Middle frontal gyrus (tissue), 1 donor: Measurements from ENCODE around the gene TMEM184C.

Experiments
- DNase-seq: peaks from one replicate; pipeline ENCODE4 v3.0.0-alpha.2; 2015; ENCODE audit warnings: low spot score; ENCODE audit errors: extremely low spot score

Gene TMEM184C

DNA sequence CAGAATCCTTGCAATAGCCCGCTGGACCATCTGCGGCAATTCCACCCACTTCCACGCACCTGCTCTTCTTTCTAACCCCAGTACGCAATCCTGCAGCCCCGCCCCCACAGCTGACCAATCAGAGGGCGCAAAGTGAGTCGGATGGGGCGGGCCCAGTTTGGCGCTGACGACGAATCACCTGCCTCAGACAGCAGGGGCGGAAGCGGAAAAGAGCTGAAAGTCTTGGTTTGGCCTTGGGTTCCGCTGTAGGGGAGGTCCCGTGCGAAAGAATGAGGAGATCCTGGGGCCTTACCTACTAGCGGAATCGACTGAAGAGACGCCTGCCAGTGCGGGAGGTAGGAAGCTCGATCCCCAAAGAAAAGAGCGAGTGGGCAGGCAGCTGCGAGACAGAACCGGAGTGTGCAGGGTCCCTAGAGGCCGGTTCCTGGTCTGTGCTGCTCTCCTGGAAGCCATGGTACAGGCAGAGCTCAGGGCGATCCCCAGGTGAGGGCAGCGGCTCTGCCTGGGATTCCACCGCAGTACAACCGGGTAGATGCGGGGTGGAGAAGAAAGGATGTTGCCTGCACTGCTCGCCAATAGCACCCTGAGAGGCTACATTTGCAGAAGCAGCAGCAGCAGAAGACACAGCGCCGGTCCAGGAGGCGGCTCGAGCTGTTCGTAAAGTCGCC, at the start of gene TMEM184C:
Gene TMEM184C, plus strand, starts transcription at position 225 of the 668 bp plus-strand sequence. CDS start 560 bp downstream, outside the sequence.
- peak; percentile 95 for DNase-seq

DNA sequence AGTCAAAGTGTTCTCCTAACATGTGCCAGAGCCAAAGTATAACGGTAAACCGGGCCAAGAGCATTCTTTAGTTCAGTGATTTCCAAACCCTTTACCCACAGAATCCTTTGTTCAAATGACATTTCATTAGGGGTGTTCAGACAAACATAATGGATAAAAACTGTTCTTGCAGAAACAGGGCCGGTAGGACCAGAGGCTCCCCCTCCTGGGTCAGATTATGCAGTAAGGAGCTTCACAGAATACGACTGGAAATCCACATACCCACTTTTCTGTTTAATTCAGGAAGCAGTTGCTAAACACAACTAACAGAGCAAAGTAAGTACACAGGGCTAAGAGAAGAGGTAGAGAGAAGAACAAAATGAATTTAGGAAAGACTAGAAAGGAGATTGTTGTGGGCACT, 46.6 kb upstream of the TMEM184C start:
- DNase-seq = no peak

GRCh38 chr4:147571036-147571770, 46.0 kb upstream of the TMEM184C start:
- DNase-seq = no peak

- no peak for DNase-seq
These were observed 41.1 kb upstream of the TMEM184C start for GRCh38 chr4:147576084-147576483.

- DNase-seq = no peak
These were observed 39.1 kb upstream of the TMEM184C start for GRCh38 chr4:147578051-147578476.

DNA sequence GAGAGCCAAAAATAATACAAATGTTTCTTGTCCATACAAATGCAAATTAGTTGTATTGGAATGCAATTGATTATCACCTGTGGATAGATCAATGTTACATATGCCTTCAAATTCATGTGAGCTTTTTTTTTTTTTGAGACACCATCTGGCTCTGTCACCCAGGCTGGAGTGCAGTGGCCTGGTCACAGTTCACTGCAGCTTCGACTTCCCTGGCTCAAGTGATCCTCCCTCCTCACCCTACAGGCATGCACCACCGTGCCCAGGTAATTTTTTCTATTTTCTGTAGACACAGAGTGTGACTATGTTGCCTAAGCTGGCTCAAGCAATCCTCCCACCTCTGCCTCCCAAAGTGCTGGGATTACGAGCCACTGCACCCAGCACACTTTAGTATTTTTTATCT, 38.6 kb upstream of the TMEM184C start:
- DNase-seq = no peak

GRCh38 chr4:147580396-147580795, 36.8 kb upstream of the TMEM184C start:
- no peak for DNase-seq

DNA sequence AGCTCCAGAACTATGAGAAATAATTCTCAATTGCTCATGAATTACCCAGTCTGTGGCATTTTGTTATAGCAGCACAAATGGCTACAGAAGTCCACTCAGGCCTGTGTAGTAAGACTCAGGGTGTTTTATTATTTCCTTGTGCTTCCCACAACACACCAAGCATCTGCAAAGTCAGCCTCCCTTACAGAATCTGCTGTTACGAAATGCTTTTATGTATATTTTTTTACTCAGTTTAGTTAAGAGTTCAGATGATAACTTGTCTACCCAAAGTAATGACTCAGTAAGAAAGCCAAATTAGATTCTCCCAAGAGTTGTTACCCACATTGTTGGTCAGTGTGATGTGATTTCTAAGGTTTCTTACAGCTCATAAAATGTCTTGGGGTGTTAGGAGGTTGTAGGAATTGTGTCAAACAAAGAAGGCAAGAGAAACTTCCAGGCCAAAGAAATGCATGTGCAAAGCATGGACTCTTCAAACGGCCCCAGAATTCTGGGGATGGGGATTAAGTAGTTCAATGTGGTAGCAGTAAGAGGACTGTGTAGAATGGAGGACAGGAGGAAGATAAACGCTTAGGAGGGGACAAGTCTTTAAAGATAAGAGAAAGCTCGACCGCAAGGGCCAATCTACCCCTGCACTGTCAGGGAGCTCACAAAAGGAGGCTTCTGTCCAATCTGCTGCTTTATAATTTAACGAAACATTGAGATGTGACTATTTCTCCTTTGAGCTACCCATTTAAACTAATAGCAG, 35.4 kb upstream of the TMEM184C start:
- DNase-seq = no peak

DNA sequence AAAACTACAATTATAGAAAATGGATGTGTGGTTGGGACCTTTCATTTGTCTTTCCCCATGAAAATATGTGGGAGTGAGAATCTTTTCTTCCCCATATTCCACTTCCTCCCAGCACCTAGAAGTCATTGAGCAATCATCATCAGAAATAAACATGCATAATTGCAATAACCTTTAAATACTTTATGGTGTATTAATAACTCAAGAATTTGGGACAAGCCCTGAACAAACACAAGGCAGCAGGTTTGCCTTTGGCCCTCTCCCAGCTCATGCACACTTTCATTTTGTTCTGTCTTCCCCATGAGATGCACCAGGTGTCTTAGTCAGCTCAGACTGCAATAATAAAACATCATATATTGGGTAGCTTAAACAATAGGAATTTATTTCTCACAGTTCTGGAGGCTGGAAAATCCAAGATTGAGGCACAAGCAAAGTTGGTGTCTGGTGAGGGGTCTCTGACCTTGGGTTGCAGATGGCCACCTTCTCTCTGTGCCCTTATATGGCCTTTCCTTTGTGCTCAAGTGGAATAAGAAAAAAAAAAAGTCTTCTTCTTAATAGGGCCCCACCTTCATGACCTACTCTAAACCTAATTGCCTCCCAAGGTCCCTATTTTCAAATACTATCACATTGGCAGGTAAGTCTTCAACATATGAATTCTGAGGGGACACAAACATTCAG, 34.7 kb upstream of the TMEM184C start:
- no peak for DNase-seq

DNA sequence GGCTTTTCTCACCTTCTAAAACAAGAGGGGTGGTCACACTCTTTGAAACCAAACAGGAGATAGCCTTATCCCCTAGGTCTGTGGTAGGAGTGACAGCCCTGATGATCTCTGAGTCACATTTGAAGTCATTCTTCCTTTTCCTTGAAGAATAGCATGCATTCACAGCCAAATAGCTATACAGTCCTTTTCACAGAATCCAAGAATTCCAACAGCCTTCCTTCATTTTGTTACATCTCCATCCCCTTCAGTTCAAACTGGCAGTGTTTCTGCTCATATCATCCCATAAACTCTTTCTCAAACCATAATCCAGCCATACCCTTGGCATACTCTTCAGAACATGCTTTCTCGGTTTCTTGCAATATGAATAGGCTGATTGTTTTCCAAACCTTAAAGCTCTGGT, 33.3 kb upstream of the TMEM184C start:
- DNase-seq = no peak

DNA sequence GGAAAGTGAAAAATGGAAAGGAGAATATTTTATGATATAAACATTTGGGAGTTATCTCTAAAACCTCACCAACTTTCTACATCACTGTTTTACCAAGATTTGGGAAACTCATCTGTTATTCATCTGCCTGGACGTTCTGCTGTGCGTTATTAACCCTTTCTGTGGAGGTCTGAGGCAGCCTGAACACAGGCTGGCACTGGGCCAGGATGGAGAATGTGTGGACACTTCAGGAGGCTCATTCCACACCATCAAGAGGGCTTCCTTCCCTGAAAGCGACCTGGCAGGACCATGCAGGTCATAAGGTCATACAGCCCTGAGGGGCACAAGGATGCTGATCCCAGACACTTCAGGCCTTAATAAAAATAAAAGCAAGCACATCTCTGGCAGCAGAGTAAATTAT, 31.2 kb upstream of the TMEM184C start:
- no peak for DNase-seq

DNA sequence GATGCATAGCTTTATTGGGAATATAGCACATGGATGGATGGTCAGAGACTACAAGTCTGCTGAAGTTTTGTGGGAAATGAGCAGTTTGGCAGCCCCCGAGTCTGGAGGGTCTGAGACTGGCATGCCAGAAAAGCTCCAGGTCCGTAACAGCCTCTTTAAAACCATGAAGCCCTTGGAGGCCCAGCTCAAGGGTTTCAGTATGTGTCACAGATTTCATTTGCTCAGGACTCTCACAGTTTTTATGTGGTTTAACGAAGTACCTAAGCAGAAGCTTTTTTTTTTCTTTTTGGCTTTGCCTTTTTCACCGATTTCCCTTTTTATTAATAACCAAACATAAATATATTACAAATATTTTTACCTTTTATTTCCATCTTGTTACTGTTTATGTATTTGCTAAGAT, 30.6 kb upstream of the TMEM184C start:
- no peak for DNase-seq

- DNase-seq = no peak
These were observed 30.2 kb upstream of the TMEM184C start for GRCh38 chr4:147587041-147587440.

DNA sequence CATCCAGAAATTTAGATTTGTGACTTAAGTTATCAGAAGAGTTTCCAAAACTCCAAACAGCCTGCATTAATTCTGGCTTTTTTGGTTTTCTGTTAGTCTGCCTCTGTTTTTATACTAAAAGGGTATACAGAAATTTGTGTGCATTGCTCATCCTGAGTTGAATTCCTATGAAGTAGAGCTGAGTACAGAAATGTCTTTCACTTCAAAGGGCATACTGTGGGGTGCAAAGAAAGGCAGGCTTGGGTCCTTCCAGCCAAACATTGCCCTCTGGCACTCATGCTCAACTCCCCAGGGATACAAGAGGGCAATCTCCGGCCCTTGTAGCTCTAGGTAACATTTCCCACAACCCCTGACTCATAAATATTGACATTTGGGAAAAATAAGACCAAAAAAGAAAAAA, 27.6 kb upstream of the TMEM184C start:
- DNase-seq = no peak

DNA sequence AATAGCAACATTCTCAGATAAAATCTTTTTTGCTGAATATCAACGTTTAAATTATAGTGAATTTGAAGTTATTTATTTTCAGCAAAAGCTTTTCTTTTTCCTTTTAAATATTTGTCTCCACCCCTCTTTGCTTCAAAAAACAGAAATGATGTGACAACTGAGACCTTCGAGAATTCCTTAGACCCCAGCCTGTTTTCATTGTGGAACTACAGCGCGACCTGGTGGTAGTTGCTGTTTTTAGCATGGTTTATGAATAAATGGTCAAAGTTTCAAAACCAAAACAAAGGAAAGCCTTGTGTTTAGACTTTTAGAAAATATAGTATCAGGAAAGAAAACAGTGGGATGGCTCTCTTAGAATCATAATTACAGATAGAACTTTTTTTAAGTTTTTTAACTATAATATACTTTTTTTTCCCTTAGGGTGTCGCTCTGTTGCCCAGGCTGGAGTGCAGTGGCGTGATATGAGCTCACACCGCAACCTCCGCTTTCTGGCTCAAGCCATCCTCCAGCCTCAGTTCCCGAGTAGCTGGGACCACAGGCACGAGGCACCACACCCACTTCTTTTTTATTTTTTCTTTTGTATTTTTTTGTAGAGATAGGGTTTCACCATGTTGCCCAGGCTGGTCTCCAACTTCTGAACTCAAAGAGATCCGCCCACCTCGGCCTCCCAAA, 26.8 kb upstream of the TMEM184C start:
- peak; percentile 53 for DNase-seq

GRCh38 chr4:147591106-147591505, 26.1 kb upstream of the TMEM184C start:
- DNase-seq = no peak

DNA sequence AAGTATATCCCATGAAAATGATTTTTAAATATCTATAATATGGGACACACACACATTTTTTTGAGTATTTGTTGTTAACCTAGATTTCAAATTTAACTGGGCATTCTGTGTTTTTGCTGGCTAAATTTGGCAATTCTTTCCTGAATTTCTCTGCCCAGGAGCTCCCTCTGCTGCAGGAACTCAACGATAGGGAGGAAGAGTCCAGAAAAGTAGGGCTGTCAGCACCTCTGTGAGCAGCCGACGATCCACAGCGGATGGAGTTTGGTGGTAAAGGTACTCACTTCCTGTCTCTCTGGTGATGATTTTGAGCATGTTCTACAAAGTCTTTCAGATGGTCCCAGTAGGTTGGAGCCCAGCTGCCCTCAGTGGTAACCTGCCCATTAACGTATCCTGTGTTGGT, 23.1 kb upstream of the TMEM184C start:
- DNase-seq = no peak

GRCh38 chr4:147594578-147594977, 22.6 kb upstream of the TMEM184C start:
- DNase-seq = no peak

DNA sequence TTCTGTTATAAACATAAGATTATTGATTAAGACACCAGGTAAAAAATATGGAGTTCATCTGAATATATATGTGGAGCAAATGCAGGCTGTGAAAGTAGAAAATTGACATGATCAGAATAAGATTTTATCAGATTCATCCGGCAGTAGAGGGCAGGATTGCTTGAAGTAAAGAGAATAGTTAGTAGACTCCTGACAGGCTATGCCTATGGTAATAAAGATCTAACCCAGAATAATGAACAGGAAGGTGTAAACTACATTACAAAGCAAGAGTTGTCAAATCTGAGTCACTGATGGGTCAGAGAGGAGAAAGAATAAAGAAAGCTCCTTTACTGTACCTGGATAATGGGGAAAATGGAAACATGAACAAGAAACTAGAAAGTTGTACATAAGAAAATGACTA, 20.8 kb upstream of the TMEM184C start:
- no peak for DNase-seq

DNA sequence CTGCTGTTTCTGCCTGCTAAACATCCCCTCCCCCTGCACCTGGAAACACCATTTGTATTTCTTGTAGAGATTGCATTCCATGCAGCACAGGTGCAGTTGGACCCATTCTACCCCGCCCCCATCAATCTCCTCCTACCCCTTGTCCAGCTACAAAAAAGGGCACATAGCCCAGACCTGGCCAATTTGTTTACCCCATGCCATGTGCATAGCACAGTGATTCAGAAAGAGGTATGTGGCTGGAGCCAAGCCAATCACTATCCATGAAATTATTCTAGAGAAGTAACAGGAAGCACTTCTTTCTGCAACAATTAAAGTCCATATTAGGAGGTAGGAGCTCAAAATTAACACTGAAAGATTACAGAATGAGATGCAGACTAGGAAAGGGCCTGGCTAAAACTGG, 20.2 kb upstream of the TMEM184C start:
- DNase-seq = no peak

- no peak for DNase-seq
These were observed 19.6 kb upstream of the TMEM184C start for GRCh38 chr4:147597561-147597960.
